Ascending aorta (tissue), 2 donors: Measurements from ENCODE around the gene CLIP4. TPM values are rescaled to one million over a fixed set of nuclear protein-coding genes. Genes with fewer than 3 reads are reported as not detected.

Experiments used
- DNase-seq, 2 donors: peaks; one replicate each; pipeline ENCODE4 v3.0.0-alpha.2; 2019; ENCODE audit warnings: low spot score in 2 of 2
- H3K27ac ChIP-seq, 2 donors: fragments of 200-600 bp; sonication (generic); one replicate each; pipeline ENCODE4 v1.5.1; 2016 to 2017; ENCODE audit warnings: mild to moderate bottlenecking in 1 of 2
- H3K27me3 ChIP-seq: fragments of 200-600 bp; sonication (generic); one replicate; pipeline ENCODE4 v1.5.1; 2017
- H3K36me3 ChIP-seq, 2 donors: fragments of 200-600 bp; sonication (generic); one replicate each; pipeline ENCODE4 v1.5.1; 2016
- H3K4me1 ChIP-seq, 2 donors: fragments of 200-600 bp; sonication (generic); one replicate each; pipeline ENCODE4 v1.5.1; 2016 to 2017; ENCODE audit warnings: mild to moderate bottlenecking in 1 of 2
- H3K4me3 ChIP-seq, 2 donors: fragments of 200-600 bp; sonication (generic); one replicate each; pipeline ENCODE4 v1.5.1; 2016 to 2017; ENCODE audit warnings: mild to moderate bottlenecking in 1 of 2
- H3K9me3 ChIP-seq, 2 donors: fragments of 200-600 bp; sonication (generic); one replicate each; pipeline ENCODE4 v1.5.1; 2016
- CTCF ChIP-seq, 3 experiments: fragments of 200-600 bp in 2 of 3; fragments of 450-650 bp in 1 of 3; sonication (generic) in 2 of 3; IDR thresholded peaks; one replicate each; pipeline ENCODE4 v1.5.1; 2016 to 2019; ENCODE audit warnings: antibody characterized with exemption in 3 of 3, mild to moderate bottlenecking in 1 of 3, moderate library complexity in 1 of 3
- intact Hi-C: fragments of 100-400 bp; cut with DNase I; formaldehyde crosslinking; loops from one replicate; pipeline ENCODE4 v1.15.1; 2023
- total RNA-seq: library from RNA; depleted of rRNA; stranded (reverse); fragments of >200 nt; gene quantifications from one replicate; pipeline ENCODE4 v1.1.0, GENCODE V29; 2016

Gene CLIP4
- total RNA-seq, 1 donor from 2014 or later = 9.5 TPM

- intact Hi-C loops = no loop called here
- TF ChIP-seq CTCF (IDR thresholded peaks at IDR 0.05) = no peak
- Histone ChIP-seq H3K36me3 (no peaks in the 10 kb centered on the region), H3K27ac (no peak overlapping the region), H3K4me3 (no peak overlapping the region), H3K9me3 (no peaks in the 10 kb centered on the region), H3K4me1 (no peaks in the 10 kb centered on the region), H3K27me3 (no peaks in the 10 kb centered on the region)
- DNase-seq = no peak
Observed at GRCh38 chr2:29232041-29232440, 116.8 kb downstream of the CLIP4 start.

- no peak for TF ChIP-seq CTCF (IDR thresholded peaks at IDR 0.05)
- no peak for DNase-seq
- Histone ChIP-seq H3K9me3 (no peaks in the 10 kb centered on the region), H3K4me1 (no peaks in the 10 kb centered on the region), H3K4me3 (no peak overlapping the region), H3K36me3 (no peaks in the 10 kb centered on the region), H3K27me3 (no peaks in the 10 kb centered on the region), H3K27ac (no peak overlapping the region)
- intact Hi-C loops = no loop called here
Observed at GRCh38 chr2:29233428-29233827, 118.2 kb downstream of the CLIP4 start.

- TF ChIP-seq CTCF (IDR thresholded peaks at IDR 0.05) = no peak
- no peak overlapping the region for H3K27ac ChIP-seq
- H3K36me3 ChIP-seq = no peaks in the 10 kb centered on the region
- intact Hi-C loops = no loop called here
- H3K9me3 ChIP-seq = no peaks in the 10 kb centered on the region
- H3K27me3 ChIP-seq = no peaks in the 10 kb centered on the region
- DNase-seq = no peak
- no peak overlapping the region for H3K4me3 ChIP-seq
- H3K4me1 ChIP-seq = no peaks in the 10 kb centered on the region
Observed at GRCh38 chr2:29235411-29235810, 120.2 kb downstream of the CLIP4 start.

- no peak for DNase-seq
- no peak overlapping the region for H3K4me3 ChIP-seq
- H3K27ac ChIP-seq = no peak overlapping the region
- TF ChIP-seq CTCF (IDR thresholded peaks at IDR 0.05) = no peak
- no peaks in the 10 kb centered on the region for H3K27me3 ChIP-seq
- no peaks in the 10 kb centered on the region for H3K36me3 ChIP-seq
- intact Hi-C loops = no loop called here
- H3K4me1 ChIP-seq = no peaks in the 10 kb centered on the region
- no peaks in the 10 kb centered on the region for H3K9me3 ChIP-seq
Observed at GRCh38 chr2:29236074-29236473, 120.9 kb downstream of the CLIP4 start.

- H3K4me1 ChIP-seq = no peaks in the 10 kb centered on the region
- DNase-seq = no peak
- no peaks in the 10 kb centered on the region for H3K27me3 ChIP-seq
- no peak for TF ChIP-seq CTCF (IDR thresholded peaks at IDR 0.05)
- no peaks in the 10 kb centered on the region for H3K36me3 ChIP-seq
- H3K4me3 ChIP-seq = no peak overlapping the region
- no peak overlapping the region for H3K27ac ChIP-seq
- intact Hi-C loops = no loop called here
- no peaks in the 10 kb centered on the region for H3K9me3 ChIP-seq
Observed at GRCh38 chr2:29238497-29238896, 123.3 kb downstream of the CLIP4 start.

Other genes starting within 250 kb of the CLIP4 start
- not detected for gene TRMT61B, start 245.1 kb upstream of the CLIP4 start, total RNA-seq
- 21.5 TPM for gene WDR43, start 220.7 kb upstream of the CLIP4 start, total RNA-seq
- gene TOGARAM2, start 134.1 kb upstream of the CLIP4 start, total RNA-seq = not detected
- gene PCARE, start 40.9 kb upstream of the CLIP4 start, total RNA-seq = not detected